Uterus (tissue), 2 donors: ENCODE measurements around the gene ATP5F1C.

Source experiments
- POLR2A ChIP-seq, 2 donors: fragments of 450-650 bp; IDR thresholded peaks; one replicate each; pipeline ENCODE4 v1.6.1; 2016; ENCODE audit warnings: antibody characterized with exemption in 2 of 2, mild to moderate bottlenecking in 1 of 2, moderate library complexity in 1 of 2
- TF ChIP-seq, protein P1 (sequence below), 4 experiments: fragments of 200-600 bp in 2 of 4; fragments of 450-650 bp in 2 of 4; sonication (generic) in 2 of 4; IDR thresholded peaks; one replicate each; pipeline ENCODE4 v1.5.1; 2016 to 2019; ENCODE audit warnings: antibody characterized with exemption in 4 of 4, mild to moderate bottlenecking in 2 of 4, moderate library complexity in 1 of 4

DNA sequence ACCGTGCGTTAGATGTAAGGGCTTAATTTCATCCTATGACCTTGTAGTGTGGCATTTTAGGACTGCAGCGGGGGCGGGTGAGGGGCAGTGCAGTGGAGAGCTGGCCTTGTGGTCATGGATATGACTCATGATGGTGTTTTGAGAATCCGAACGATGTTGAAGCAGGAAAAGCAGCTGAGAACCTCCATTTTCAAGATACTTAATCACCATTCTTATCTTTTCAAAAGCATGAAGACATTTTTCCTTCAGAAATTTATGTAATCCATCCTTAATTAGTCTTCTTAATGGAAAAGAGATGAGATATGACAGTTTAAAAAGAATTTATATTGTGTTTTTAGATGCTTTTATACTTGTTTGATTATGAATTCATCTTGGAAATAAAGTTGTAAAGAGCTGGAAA lies 9.6 kb downstream of the ATP5F1C start:
- TF ChIP-seq, protein P1, sequence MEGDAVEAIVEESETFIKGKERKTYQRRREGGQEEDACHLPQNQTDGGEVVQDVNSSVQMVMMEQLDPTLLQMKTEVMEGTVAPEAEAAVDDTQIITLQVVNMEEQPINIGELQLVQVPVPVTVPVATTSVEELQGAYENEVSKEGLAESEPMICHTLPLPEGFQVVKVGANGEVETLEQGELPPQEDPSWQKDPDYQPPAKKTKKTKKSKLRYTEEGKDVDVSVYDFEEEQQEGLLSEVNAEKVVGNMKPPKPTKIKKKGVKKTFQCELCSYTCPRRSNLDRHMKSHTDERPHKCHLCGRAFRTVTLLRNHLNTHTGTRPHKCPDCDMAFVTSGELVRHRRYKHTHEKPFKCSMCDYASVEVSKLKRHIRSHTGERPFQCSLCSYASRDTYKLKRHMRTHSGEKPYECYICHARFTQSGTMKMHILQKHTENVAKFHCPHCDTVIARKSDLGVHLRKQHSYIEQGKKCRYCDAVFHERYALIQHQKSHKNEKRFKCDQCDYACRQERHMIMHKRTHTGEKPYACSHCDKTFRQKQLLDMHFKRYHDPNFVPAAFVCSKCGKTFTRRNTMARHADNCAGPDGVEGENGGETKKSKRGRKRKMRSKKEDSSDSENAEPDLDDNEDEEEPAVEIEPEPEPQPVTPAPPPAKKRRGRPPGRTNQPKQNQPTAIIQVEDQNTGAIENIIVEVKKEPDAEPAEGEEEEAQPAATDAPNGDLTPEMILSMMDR (IDR thresholded peaks at IDR 0.05) = no peak
- TF ChIP-seq POLR2A (IDR thresholded peaks at IDR 0.05) = no peak
